Measurements from ENCODE around the gene QSER1. TPM values are rescaled to one million over a fixed set of nuclear protein-coding genes. Genes with fewer than 3 reads are reported as not detected.

The QSER1 gene
- total RNA-seq, 1 donor from 2014 or later = 31.0 TPM

- no peak for DNase-seq (ENCODE audit: extremely low read depth, low read depth, low spot score)
Observed at GRCh38 chr11:32890843-32891656, 1.6 kb upstream of the QSER1 start.

GRCh38 chr11:32891657-32892354 is 805 bp upstream of the QSER1 start:
- no peak for DNase-seq (ENCODE audit: extremely low read depth, low read depth, low spot score)

GRCh38 chr11:32893093-32893342 is 407 bp downstream of the QSER1 start:
- no peak for DNase-seq (ENCODE audit: extremely low read depth, low read depth, low spot score)

DNA sequence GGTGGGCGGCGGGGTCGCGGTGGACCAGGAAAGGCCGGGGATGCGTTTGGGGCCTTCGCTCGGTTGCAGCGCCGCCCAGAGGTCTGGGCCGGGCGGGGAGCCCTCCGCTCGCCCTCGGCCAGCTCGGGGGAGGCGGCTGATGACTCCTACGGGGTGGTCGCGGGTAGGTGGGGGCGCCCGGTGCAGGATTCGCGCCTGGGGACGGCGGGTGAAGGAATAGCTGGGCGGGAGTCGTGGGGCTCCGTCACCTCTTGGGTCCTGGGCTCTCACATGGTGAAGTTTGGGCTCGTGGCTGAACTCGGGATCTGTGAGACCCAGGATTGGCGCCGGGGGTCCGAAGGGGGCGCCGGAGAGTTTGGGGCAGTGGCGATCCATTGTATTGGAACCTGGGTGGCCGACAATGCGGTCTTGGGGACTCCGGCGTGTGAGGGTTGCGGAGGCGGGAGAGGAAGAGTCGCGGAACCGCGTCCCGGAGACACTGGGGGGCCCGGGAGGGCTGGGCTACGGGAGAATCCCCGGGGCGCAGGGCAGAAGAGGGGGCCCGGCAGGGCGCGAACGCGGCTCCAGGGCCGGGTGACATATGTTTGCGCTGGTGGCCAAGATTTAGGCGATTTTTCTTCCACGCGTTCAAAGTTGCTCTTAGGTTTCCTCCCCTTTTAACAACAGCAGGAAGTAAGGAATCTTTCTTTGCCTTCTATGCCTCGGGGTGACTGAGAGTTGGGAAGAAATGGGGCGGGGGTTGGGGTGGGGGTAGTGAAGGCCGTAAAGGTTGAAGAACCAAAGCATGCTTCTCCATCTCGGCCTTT is 935 bp downstream of the QSER1 start:
- no peak for DNase-seq (ENCODE audit: extremely low read depth, low read depth, low spot score)

DNA sequence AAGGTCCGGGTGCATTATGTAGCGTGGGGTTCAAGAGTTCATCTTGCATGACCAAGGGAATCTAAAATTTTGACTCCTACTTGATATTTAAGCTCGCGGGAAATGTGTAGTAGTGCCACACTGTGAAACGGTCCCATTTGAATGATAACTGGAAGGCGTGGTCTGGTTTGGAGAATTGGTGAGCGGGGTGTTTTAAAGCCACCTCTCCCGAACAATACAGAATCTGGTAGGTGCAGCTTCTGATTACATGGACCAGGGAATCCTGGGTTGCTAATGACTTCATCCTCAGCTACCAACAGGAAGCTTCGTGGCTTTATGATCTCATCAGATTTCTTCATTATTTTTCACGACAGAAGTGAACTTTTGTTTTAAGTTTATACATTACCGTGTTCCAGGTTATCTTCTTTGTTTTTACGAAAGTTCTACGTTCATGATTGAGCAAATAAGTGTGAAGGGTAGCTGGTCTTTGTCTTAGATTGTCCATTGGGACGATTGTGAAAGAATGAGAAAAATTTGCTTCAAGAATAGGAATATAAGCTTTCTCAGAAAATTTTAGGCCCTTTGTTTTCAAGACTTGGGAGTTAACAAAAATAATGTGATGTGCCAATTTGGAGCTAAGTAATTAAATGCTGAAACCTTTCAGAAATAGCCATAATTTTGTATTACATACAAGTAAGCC is 1.7 kb downstream of the QSER1 start:
- DNase-seq (ENCODE audit: extremely low read depth, low read depth, low spot score) = peak; percentile 51

DNA sequence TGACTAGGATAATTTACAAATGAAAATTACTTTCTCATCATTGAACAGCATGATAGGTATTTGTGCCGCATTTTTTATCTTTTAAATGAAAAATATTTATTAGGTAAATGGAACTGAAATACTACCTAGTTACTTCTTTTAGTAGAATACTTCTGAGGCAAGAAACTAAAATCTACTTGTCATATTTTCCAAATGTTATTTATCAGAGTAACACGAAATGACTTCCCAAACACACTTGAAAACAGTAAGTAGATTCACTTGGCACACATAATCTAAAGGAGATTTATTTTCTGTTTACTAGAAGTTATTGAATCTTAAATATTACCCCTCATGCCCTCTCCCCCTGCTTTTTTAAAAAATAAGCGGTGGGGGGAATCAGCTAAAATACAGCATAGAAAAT is 2.3 kb downstream of the QSER1 start:
- no peak for DNase-seq (ENCODE audit: extremely low read depth, low read depth, low spot score)

DNA sequence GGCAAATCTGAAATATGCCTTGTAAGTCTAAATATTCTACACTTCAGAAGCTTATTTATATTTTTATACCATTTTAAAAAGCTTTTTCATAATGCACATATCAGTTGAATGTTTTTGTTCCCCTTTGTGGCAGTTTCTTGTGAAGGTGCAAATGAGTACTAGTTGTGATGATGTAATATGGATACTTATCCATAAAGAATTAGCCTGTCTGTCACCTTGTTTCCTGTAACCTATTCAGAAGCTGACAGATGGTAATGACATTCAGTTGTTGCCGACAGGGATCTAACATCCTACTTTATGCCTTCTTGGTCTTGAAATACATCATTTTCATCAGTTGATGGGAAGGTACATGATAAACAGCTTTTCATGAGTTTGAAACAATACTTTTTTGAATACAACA is 2.9 kb downstream of the QSER1 start:
- no peak for DNase-seq (ENCODE audit: extremely low read depth, low read depth, low spot score)

DNA sequence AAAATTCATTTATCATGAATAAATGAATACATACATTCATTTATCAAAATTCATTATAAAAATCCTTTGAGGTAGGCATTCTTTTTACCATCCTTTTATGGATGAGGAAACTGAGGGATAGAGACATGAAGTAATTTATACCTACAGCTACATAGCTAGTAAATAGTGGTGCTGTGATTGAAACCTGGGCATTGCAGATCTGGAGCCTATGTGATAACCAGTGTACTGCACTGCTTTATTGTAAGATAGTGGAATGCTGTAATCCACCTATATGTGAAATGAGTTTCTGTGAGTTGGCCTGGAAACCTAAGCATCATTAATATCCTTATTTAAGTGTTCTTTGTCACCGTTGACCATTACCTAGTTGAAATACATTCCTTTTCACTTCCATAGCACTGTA is 4.5 kb downstream of the QSER1 start:
- DNase-seq (ENCODE audit: extremely low read depth, low read depth, low spot score) = no peak

DNA sequence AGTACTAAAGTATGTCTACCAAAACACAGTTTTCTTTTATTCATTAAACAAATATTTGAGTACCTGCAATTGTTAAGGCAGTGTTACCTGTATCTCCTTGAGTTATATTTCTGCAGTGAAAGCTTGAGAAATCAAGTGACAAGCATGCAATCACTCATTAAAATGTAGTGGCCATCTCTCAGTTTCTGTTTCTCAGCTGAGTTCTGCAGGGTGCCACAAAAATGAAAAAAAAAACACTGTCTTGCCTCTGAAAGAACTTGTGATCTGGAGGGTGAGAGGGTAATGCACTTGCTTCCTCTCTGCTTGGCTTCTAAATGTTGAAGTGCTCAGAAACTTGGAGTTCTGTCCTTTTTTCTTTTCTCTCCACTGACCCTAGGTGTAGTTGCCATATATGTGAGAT is 6.8 kb downstream of the QSER1 start:
- DNase-seq (ENCODE audit: extremely low read depth, low read depth, low spot score) = no peak

DNA sequence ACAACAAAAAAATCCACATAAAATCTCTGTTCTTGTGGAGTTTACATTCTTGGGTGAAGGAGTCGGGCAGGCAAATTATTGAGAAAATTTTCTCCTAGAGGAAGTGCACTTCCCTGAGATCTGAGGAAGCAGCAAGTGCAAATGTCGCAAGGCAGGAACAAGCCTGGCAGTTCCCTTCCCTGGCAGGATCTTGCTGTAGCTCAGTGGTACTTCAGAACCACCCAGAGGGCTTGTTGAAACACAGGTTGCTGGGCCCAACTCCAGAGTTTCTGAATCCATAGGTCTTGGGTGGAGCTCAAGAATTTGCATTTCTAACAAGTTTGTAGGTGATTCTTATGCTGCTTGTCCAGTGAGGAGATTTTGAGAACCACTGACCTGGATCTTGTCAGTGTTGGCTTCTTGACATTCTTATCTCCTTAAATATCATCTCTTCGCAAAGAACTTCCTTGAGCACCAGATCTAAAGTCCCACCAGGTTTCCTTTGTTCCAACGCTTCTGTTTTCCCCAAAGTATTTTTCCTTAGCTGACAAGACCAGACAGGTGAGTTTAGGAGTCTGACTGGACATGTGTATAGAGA is 9.6 kb downstream of the QSER1 start:
- DNase-seq (ENCODE audit: extremely low read depth, low read depth, low spot score) = no peak

- no peak for DNase-seq (ENCODE audit: extremely low read depth, low read depth, low spot score)
Observed at GRCh38 chr11:32905028-32905667, 12.5 kb downstream of the QSER1 start.

- DNase-seq (ENCODE audit: extremely low read depth, low read depth, low spot score) = no peak
Observed at GRCh38 chr11:32908619-32909018, 16.0 kb downstream of the QSER1 start.

- no peak for DNase-seq (ENCODE audit: extremely low read depth, low read depth, low spot score)
Observed at GRCh38 chr11:32911413-32911812, 18.8 kb downstream of the QSER1 start.

- no peak for DNase-seq (ENCODE audit: extremely low read depth, low read depth, low spot score)
Observed at GRCh38 chr11:32913445-32913844, 20.8 kb downstream of the QSER1 start.

DNA sequence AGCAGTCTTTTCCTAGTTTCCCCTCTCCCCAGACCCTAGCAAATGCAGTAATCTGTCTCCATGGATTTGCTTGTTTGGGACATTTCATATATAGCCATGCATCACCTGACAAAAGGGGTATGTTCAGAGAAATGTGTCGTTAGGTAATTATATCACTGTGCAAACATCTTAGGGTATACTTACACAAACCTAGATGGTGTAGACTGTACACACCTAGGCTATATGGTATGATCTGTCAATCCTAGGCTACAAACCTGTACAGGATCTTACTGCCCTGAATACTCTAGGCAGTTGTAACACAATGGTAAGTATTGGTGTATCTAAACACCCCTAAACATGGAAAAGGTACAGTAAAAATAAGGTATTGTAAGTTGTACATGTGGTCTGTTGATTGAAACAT is 23.8 kb downstream of the QSER1 start:
- DNase-seq (ENCODE audit: extremely low read depth, low read depth, low spot score) = no peak

- DNase-seq (ENCODE audit: extremely low read depth, low read depth, low spot score) = no peak
Observed at GRCh38 chr11:32916994-32917393, 24.4 kb downstream of the QSER1 start.

- no peak for DNase-seq (ENCODE audit: extremely low read depth, low read depth, low spot score)
Observed at GRCh38 chr11:32918427-32918826, 25.8 kb downstream of the QSER1 start.

DNA sequence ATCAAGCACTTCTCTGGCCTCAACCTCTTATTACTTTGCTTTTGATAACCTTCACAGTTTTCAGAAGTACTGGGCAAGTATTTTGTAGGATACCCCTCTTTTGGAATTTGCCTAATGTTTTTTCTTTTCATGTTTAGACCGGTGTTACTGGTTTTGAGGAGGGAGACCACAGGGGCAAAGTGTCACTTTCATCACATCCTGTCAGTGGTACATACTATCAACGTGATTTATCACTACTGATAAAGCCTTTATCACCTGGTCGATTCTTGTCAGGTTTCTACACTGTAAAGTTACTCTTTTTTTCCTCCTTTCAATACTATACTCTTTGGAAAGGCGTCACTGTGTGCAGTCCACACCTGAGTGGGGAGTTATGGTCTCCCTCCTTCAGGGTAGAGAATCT is 26.7 kb downstream of the QSER1 start:
- no peak for DNase-seq (ENCODE audit: extremely low read depth, low read depth, low spot score)

GRCh38 chr11:32920570-32920969 is 28.0 kb downstream of the QSER1 start:
- DNase-seq (ENCODE audit: extremely low read depth, low read depth, low spot score) = no peak

GRCh38 chr11:32921204-32921603 is 28.6 kb downstream of the QSER1 start:
- DNase-seq (ENCODE audit: extremely low read depth, low read depth, low spot score) = no peak

Data from glomerular endothelial cell (primary cell).